CD4-positive, alpha-beta T cell treated with Interleukin-6 at 100 ng/mL for 8 hours (primary cell): ENCODE measurements around the gene ZSWIM8.

ENCODE experiments used
- DNase-seq: peaks from one replicate; pipeline ENCODE4 v3.0.0-alpha.2; 2020; ENCODE audit warnings: mixed read lengths, low spot score

Gene ZSWIM8

GRCh38 chr10:73798087-73798486, 12.7 kb downstream of the ZSWIM8 start:
- DNase-seq = no peak

- DNase-seq = no peak
Measured at GRCh38 chr10:73798927-73799560, 13.6 kb downstream of the ZSWIM8 start.

GRCh38 chr10:73799899-73800559, 14.6 kb downstream of the ZSWIM8 start:
- no peak for DNase-seq

- DNase-seq = no peak
Measured at GRCh38 chr10:73800560-73801252, 15.3 kb downstream of the ZSWIM8 start.

GRCh38 chr10:73801253-73801590, 15.8 kb downstream of the ZSWIM8 start:
- DNase-seq = no peak

GRCh38 chr10:73802276-73802991, 17.0 kb downstream of the ZSWIM8 start:
- no peak for DNase-seq

GRCh38 chr10:73803680-73804286, 18.4 kb downstream of the ZSWIM8 start:
- DNase-seq = no peak

GRCh38 chr10:73806176-73806950, 21.0 kb downstream of the ZSWIM8 start:
- DNase-seq = no peak

- DNase-seq = no peak
Measured at GRCh38 chr10:73807471-73807870, 22.1 kb downstream of the ZSWIM8 start.

- DNase-seq = no peak
Measured at GRCh38 chr10:73808021-73808815, 22.8 kb downstream of the ZSWIM8 start.

GRCh38 chr10:73809061-73809818, 23.8 kb downstream of the ZSWIM8 start:
- no peak for DNase-seq

- DNase-seq = peak; percentile 11
Measured at GRCh38 chr10:73810358-73810734, 24.9 kb downstream of the ZSWIM8 start.

GRCh38 chr10:73810735-73811465, 25.5 kb downstream of the ZSWIM8 start:
- DNase-seq = peak; percentile 66

- no peak for DNase-seq
Measured at GRCh38 chr10:73812657-73813056, 27.3 kb downstream of the ZSWIM8 start.

GRCh38 chr10:73813333-73813732, 27.9 kb downstream of the ZSWIM8 start:
- DNase-seq = no peak

- no peak for DNase-seq
Measured at GRCh38 chr10:73814276-73814895, 29.0 kb downstream of the ZSWIM8 start.

GRCh38 chr10:73814896-73815718, 29.7 kb downstream of the ZSWIM8 start:
- DNase-seq = no peak

- no peak for DNase-seq
Measured at GRCh38 chr10:73815719-73816030, 30.3 kb downstream of the ZSWIM8 start.
